ENCODE data around the gene CACNA1H. TPM values are rescaled to one million over a fixed set of nuclear protein-coding genes. Genes with fewer than 3 reads are reported as not detected.
A peak's percentile ranks its signal among the peaks of the same experiment; 100 is the strongest.

Gene CACNA1H
- total and polyA plus RNA-seq, 9 of the 15 experiments (the other 6 are each of a cell fraction or from before 2014, with no cell fraction given): 0.10 to 0.18 TPM; not detected in 7

GRCh38 chr16:1119766-1120576, 32.9 kb upstream of the CACNA1H start (continued):
- TF ChIP-seq REST (IDR thresholded peaks at IDR 0.05; ENCODE audit: borderline replicate concordance) (0 out of 2 replicates have a peak, but pooled peaks have one; percentile 11), REST (CRISPR knock-in tag; IDR thresholded peaks at IDR 0.05; ENCODE audit: low read depth) (no peak), E4F1 (CRISPR knock-in tag; IDR thresholded peaks at IDR 0.05; ENCODE audit: borderline replicate concordance) (no peak), MAFF (IDR thresholded peaks at IDR 0.05; ENCODE audit: low read length) (no peak), CTCF (IDR thresholded peaks at IDR 0.05 in 2 of 3, conservative IDR thresholded peaks at IDR 0.05 in 1 of 3; ENCODE audit: insufficient read depth in 2 of 3, low read depth in 1 of 3, low read length in 3 of 3) (no peak), TAF7 (tag; IDR thresholded peaks at IDR 0.05) (no peak), RBM17 (IDR thresholded peaks at IDR 0.05; ENCODE audit: borderline replicate concordance, low read depth, low read length) (no peak), TCF7 (IDR thresholded peaks at IDR 0.05; ENCODE audit: borderline replicate concordance) (no peak), ZNF197 (CRISPR knock-in tag; IDR thresholded peaks at IDR 0.05; ENCODE audit: low read depth) (no peak), DACH1 (IDR thresholded peaks at IDR 0.05; ENCODE audit: partially characterized antibody) (no peak), LARP7 (IDR thresholded peaks at IDR 0.05) (no peak), FOXK2 (conservative IDR thresholded peaks at IDR 0.05 in 1 of 2, IDR thresholded peaks at IDR 0.05 in 1 of 2; ENCODE audit: low read depth in 2 of 2) (no peak)

Data from K562 (cell line).